ENCODE measurements around the gene RBBP9. TPM values are rescaled to one million over a fixed set of nuclear protein-coding genes. Genes with fewer than 3 reads are reported as not detected.

Gene RBBP9
- total and polyA plus RNA-seq, 2 of the 4 experiments (the other 2 are of a cell fraction): 4.8 to 31.4 TPM

DNA sequence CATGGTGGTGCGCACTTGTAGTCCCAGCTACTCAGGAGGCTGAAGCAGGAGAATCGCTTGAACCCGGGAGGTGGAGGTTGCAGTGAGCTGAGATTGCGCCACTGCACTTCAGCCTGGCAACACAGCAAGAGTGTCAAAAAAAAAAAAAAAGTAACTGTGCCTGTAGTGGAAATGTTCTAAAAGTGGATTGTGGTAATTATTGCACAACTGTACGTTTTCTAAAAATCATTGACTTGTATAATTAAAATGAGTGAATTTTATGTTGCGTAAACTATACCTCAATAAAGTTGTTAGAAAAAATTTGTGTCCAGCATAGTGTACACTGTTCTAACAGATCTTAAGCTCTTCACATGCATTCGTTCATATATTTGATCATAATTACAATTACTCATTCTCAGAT, 16.2 kb upstream of the RBBP9 start:
- Histone ChIP-seq H3K56ac (ENCODE audit: extremely low read depth, insufficient read depth, low read length) (no peak overlapping the region), H2BK20ac (ENCODE audit: low read depth, low read length) (no peak overlapping the region), H4K5ac (ENCODE audit: low read depth, low read length) (no peak overlapping the region), H3K27ac (ENCODE audit: insufficient read depth, low read length) (no peak overlapping the region), H2AK9ac (replicated peaks; ENCODE audit: low read depth, low read length, poor library complexity) (no peak overlapping the region), H3K36me3 (ENCODE audit: control insufficient read depth, insufficient read depth, low read length) (peaks cover 15% of the 10 kb centered on the region), H2AK5ac (ENCODE audit: low read depth, low read length) (no peak overlapping the region), H3K9me1 (ENCODE audit: insufficient read depth, low read length) (peaks cover 3% of the 10 kb centered on the region; the same call in 1 of the 2 replicates), H3K4me2 (ENCODE audit: low read depth, low read length) (no peak overlapping the region), H3K27me3 (ENCODE audit: control insufficient read depth, insufficient read depth, low read length) (no peaks in the 10 kb centered on the region), H3K4me1 (ENCODE audit: control insufficient read depth, insufficient read depth, low read length) (0 out of 2 replicates have a peak, but pooled peaks cover 2% of the 10 kb centered on the region), H3K9ac (ENCODE audit: low read depth, low read length) (no peak overlapping the region), H4K20me1 (ENCODE audit: insufficient read depth, low read length) (no peaks in the 10 kb centered on the region), H2BK15ac (ENCODE audit: low read depth, low read length) (no peak overlapping the region), H3K4ac (ENCODE audit: low read depth, low read length) (no peak overlapping the region), H3K79me1 (ENCODE audit: low read depth in 1 of 2, low read length in 2 of 2) (peaks cover 12 to 20% of the 10 kb centered on the region in 2 experiments), H3K14ac (replicated peaks; ENCODE audit: low read depth, low read length) (no peak overlapping the region), H2BK5ac (ENCODE audit: low read depth, low read length, poor library complexity, severe bottlenecking) (no peak overlapping the region), H3K23ac (ENCODE audit: low read depth, low read length) (no peak overlapping the region), H2BK120ac (ENCODE audit: low read depth, low read length) (no peak overlapping the region), H4K91ac (ENCODE audit: insufficient read depth, low read depth, low read length) (no peak overlapping the region), H3K4me3 (ENCODE audit: insufficient read depth, low read depth, low read length) (no peak overlapping the region), H2AFZ (replicated peaks; ENCODE audit: low read length, poor library complexity) (no peak overlapping the region), H3K9me3 (ENCODE audit: control insufficient read depth, insufficient read depth, low read length) (no peaks in the 10 kb centered on the region), H3K18ac (ENCODE audit: low read depth, low read length) (no peak overlapping the region), H4K8ac (ENCODE audit: low read depth in 2 of 2, low read length in 2 of 2) (no peak overlapping the region)
- no peak for DNase-seq
- no peak for ATAC-seq (ENCODE audit: low read depth)
- in situ Hi-C loops (cut with MboI; ENCODE audit: low sequenced_read_pairs): no loop called here
- POLR2A ChIA-PET (ENCODE audit: unreplicated experiment): no interaction called here
- TF ChIP-seq MXI1 (IDR thresholded peaks at IDR 0.05; ENCODE audit: borderline replicate concordance, low read depth, low read length) (no peak), RCOR1 (IDR thresholded peaks at IDR 0.05; ENCODE audit: insufficient replicate concordance, low read length) (no peak), RFX5 (IDR thresholded peaks at IDR 0.05; ENCODE audit: low read depth, low read length) (no peak), CHD1 (IDR thresholded peaks at IDR 0.05; ENCODE audit: low read depth, low read length) (no peak), POLR2A (IDR thresholded peaks at IDR 0.05; ENCODE audit: low read depth, low read length) (no peak), CEBPB (IDR thresholded peaks at IDR 0.05; ENCODE audit: low read depth, low read length) (peak; percentile 55; the same call in 1 of the 2 replicates)
- TF ChIP-seq, protein P1, sequence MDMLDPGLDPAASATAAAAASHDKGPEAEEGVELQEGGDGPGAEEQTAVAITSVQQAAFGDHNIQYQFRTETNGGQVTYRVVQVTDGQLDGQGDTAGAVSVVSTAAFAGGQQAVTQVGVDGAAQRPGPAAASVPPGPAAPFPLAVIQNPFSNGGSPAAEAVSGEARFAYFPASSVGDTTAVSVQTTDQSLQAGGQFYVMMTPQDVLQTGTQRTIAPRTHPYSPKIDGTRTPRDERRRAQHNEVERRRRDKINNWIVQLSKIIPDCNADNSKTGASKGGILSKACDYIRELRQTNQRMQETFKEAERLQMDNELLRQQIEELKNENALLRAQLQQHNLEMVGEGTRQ (IDR thresholded peaks at IDR 0.05; ENCODE audit: low read depth, low read length): no peak
- dilution Hi-C loops (cut with HindIII; ENCODE audit: low sequenced_read_pairs, unreplicated experiment): no loop called here
- intact Hi-C loops (cut with micrococcal nuclease): loop anchor here (5.0 kb wide), 1 partner anchor 44 kb away; no protein-coding TSS in a partner anchor
- BruUV-seq (replicated peaks): no TSS peak
- CTCF ChIA-PET: interaction anchor here (0.6 kb wide), 1 partner anchor 39 kb away, joined by 6 read pairs; no protein-coding TSS in a partner anchor
- WGBS, 2 experiments (ENCODE audit: extremely low coverage in 2 of 2, insufficient read length in 1 of 2): 94% methylated on average over 3 of the region's 7 CpGs; no CpG with 5 or more reads in 1 of the 2 experiments
